Uterus (tissue), 4 donors: ENCODE data around the gene BHLHE40. TPM values are rescaled to one million over a fixed set of nuclear protein-coding genes. Genes with fewer than 3 reads are reported as not detected.

Experiments
- DNase-seq, 2 donors: peaks; one replicate each; pipeline ENCODE4 v3.0.0-alpha.2; 2019 to 2020
- H3K27ac ChIP-seq, 2 donors: fragments of 200-600 bp; sonication (generic); 1 replicate in 1 of 2; 2 replicates in 1 of 2; pipeline ENCODE4 v1.5.1; 2016 to 2018
- H3K27me3 ChIP-seq, 2 donors: fragments of 200-600 bp; sonication (generic); one replicate each; pipeline ENCODE4 v1.5.1; 2018 to 2019; ENCODE audit warnings: control low read depth in 1 of 2
- H3K36me3 ChIP-seq, 2 donors: fragments of 200-600 bp; sonication (generic); one replicate each; pipeline ENCODE4 v1.5.1; 2019; ENCODE audit warnings: control low read depth in 1 of 2
- H3K4me1 ChIP-seq, 2 donors: fragments of 200-600 bp; sonication (generic); one replicate each; pipeline ENCODE4 v1.5.1; 2018 to 2019; ENCODE audit warnings: control low read depth in 1 of 2
- H3K4me3 ChIP-seq, 2 donors: fragments of 200-600 bp; sonication (generic); 1 replicate in 1 of 2; 2 replicates in 1 of 2; pipeline ENCODE4 v1.5.1; 2018 to 2019; ENCODE audit warnings: mild to moderate bottlenecking in 1 of 2
- H3K9me3 ChIP-seq, 2 donors: fragments of 200-600 bp; sonication (generic); one replicate each; pipeline ENCODE4 v1.5.1; 2019; ENCODE audit warnings: control low read depth in 1 of 2
- POLR2A ChIP-seq, 2 donors: fragments of 450-650 bp; IDR thresholded peaks; one replicate each; pipeline ENCODE4 v1.6.1; 2016; ENCODE audit warnings: antibody characterized with exemption in 2 of 2, mild to moderate bottlenecking in 1 of 2, moderate library complexity in 1 of 2
- intact Hi-C: fragments of 100-400 bp; cut with DNase I; formaldehyde crosslinking; loops from one replicate; pipeline ENCODE4 v1.15.1; 2023; ENCODE audit warnings: low total_unique reads
- total RNA-seq, 4 donors: library from RNA; depleted of rRNA in 3 of 4; stranded (reverse); fragments of >200 nt in 3 of 4; gene quantifications; one replicate each; pipeline versions ENCODE4 v1.1.0 to v1.2.4, GENCODE V29; 2014 to 2023
- donor health status: DM: yes; HTN: yes; CAD: no.

BHLHE40 gene
- total RNA-seq, 4 donors from 2014 or later: 11.4 to 84.2 (median 28.1) TPM

- no peaks in the 10 kb centered on the region for H3K27me3 ChIP-seq
- no peaks in the 10 kb centered on the region for H3K9me3 ChIP-seq
- no peaks in the 10 kb centered on the region for H3K36me3 ChIP-seq
- intact Hi-C loops: no loop called here
- no peak overlapping the region for H3K4me3 ChIP-seq
- TF ChIP-seq POLR2A (IDR thresholded peaks at IDR 0.05): no peak
- no peak for DNase-seq
- no peaks in the 10 kb centered on the region for H3K4me1 ChIP-seq
- no peak overlapping the region for H3K27ac ChIP-seq
Measured at GRCh38 chr3:5032844-5033243, 53.6 kb downstream of the BHLHE40 start.

Other genes starting within 250 kb of the BHLHE40 start
- 10 to 100 TPM; 22.8 to 80.2 (median 51.2) TPM for gene ARL8B, start 142.9 kb downstream of the BHLHE40 start, total RNA-seq
- gene EDEM1, start 208.3 kb downstream of the BHLHE40 start, total RNA-seq: 10 to 100 TPM; 17.1 to 58.4 (median 37.7) TPM